Measurements from ENCODE around the gene CTDP1. TPM values are rescaled to one million over a fixed set of nuclear protein-coding genes. Genes with fewer than 3 reads are reported as not detected.

The CTDP1 gene
- total RNA-seq, 3 donors from 2014 or later: 15.0 to 21.0 (median 19.9) TPM

DNA sequence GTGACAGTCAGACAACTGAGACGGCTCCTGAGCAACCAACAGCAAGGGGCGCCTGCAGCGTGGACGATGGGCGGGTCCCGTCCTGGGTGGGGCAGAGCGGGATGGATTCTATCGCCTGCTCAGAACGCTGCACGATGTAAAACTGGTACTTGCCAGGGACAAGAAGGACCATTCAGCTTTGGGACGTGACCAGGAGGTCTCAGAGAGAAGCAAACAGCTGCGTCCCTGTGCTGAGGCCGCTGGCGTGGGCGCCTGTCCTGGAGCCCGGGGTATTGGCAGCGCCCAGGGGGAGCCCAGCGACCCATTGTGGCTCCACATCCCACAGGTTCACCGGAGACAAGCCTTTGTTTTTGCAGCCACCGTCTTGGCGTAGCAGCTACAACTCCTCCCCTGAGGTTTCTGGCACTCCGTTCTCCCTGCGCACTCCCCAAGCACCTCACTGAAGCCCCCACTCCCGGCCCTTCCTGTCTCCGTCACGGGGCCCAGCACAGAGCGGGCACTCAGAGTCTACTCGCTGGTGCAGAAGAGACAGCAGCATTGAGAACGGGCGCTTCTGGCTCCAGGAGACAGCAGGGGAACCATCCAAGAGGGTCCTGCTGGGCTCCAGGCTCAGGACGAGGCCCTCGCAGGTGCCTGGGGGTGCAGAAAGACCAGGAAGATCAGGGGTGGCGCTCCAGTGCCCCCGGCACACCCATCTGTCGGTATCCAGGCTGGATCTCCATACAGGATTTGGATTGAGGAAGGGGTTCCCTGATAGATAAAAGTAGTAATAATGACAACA lies 96.0 kb downstream of the CTDP1 start:
- intact Hi-C loops (cut with DNase I; ENCODE audit: low total_unique reads): no loop called here
- H3K27ac ChIP-seq: no peak overlapping the region
- no peak for DNase-seq (ENCODE audit: low spot score in 2 of 2)
- no peaks in the 10 kb centered on the region for H3K36me3 ChIP-seq
- TF ChIP-seq CTCF (IDR thresholded peaks at IDR 0.05): no peak
- H3K27me3 ChIP-seq: peaks cover 0 to 61% of the 10 kb centered on the region in 2 donors
- no peak overlapping the region for H3K4me3 ChIP-seq
- H3K9me3 ChIP-seq: peaks cover 0 to under 1% of the 10 kb centered on the region in 2 donors
- H3K4me1 ChIP-seq: no peaks in the 10 kb centered on the region

- Histone ChIP-seq H3K9me3 (no peaks in the 10 kb centered on the region), H3K27me3 (peaks cover 0 to 62% of the 10 kb centered on the region in 2 donors), H3K27ac (no peak overlapping the region), H3K4me1 (no peaks in the 10 kb centered on the region), H3K4me3 (no peak overlapping the region), H3K36me3 (no peaks in the 10 kb centered on the region)
- TF ChIP-seq CTCF (IDR thresholded peaks at IDR 0.05) (no peak), POLR2AphosphoS5 (IDR thresholded peaks at IDR 0.05) (no peak), POLR2A (IDR thresholded peaks at IDR 0.05) (no peak)
- intact Hi-C loops (cut with DNase I; ENCODE audit: low total_unique reads): no loop called here
- DNase-seq (ENCODE audit: low spot score in 2 of 2): no peak
Measured at GRCh38 chr18:79776674-79777073, 97.1 kb downstream of the CTDP1 start.

- H3K36me3 ChIP-seq: no peaks in the 10 kb centered on the region
- H3K4me3 ChIP-seq: no peak overlapping the region
- H3K9me3 ChIP-seq: no peaks in the 10 kb centered on the region
- peak in 1 of 2 donors; percentile 40 for DNase-seq (ENCODE audit: low spot score in 2 of 2)
- no peaks in the 10 kb centered on the region for H3K4me1 ChIP-seq
- no peak for TF ChIP-seq POLR2AphosphoS5 (IDR thresholded peaks at IDR 0.05)
- no peak for TF ChIP-seq POLR2A (IDR thresholded peaks at IDR 0.05)
- no peak for TF ChIP-seq CTCF (IDR thresholded peaks at IDR 0.05)
- peaks cover 0 to 46% of the 10 kb centered on the region in 2 donors for H3K27me3 ChIP-seq
- intact Hi-C loops (cut with DNase I; ENCODE audit: low total_unique reads): no loop called here
- no peak overlapping the region for H3K27ac ChIP-seq
Measured at GRCh38 chr18:79778291-79778791, 98.7 kb downstream of the CTDP1 start.

DNA sequence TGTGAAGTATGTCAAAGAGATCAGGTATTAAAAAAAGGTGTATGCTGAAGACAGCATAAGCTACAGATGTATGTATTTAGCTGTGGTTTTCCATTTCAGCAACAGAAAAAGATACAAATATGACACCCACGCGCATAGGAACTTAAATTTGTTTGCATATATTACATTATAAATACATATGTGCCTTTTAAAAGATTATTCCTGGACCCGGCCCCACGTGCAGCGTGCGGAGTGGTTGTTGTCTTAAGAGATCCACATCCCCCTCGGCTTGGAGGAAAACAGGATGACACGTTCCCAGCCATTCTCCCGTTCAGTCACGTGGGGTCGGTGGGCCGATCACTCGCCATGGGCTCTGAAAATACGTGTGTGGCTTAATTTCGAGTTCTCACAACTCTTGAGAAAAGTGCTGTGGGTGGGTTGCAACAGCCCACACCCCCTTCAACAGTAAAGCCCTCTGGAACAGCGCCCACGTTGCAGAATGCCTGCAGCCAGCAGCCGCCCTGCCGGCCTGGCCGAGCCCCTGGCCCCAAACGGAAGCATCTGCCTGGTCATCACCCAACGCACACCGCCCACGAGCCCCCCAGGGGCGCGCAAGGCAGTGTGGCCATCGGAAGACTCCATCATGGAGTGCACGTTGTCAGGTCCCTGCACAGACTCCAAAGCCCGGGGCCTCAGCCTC lies 99.6 kb downstream of the CTDP1 start:
- Histone ChIP-seq H3K4me3 (no peak overlapping the region), H3K9me3 (no peaks in the 10 kb centered on the region), H3K27ac (no peak overlapping the region), H3K27me3 (peaks cover 0 to 47% of the 10 kb centered on the region in 2 donors), H3K4me1 (no peaks in the 10 kb centered on the region), H3K36me3 (no peaks in the 10 kb centered on the region)
- TF ChIP-seq CTCF (IDR thresholded peaks at IDR 0.05): no peak
- no peak for TF ChIP-seq POLR2AphosphoS5 (IDR thresholded peaks at IDR 0.05)
- no peak for TF ChIP-seq POLR2A (IDR thresholded peaks at IDR 0.05)
- DNase-seq (ENCODE audit: low spot score in 2 of 2): peak in 1 of 2 donors; percentile 38
- intact Hi-C loops (cut with DNase I; ENCODE audit: low total_unique reads): no loop called here

DNA sequence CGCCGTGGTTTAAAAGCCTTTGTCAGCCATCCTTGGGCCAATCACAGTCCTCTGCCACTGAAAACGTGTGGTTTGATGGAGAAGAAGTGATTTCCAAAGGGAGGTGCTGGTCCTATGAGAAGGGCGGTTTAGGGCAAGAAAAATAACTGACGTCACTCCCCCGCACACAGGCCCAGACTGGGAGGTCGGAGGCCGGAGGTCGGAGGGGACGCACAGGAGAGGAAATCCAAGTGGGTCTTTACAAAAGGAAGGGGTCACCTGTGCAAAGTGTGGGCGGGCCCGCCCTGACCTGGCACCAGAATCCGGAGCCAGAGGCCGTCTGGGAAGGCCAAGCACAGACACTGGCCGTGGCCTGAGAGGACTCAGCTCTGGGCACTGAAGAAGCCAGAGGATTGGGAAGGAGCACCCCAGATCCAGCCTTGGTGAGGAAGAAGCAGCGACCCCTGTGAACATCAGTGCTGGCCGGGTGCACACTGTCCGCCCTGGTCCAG lies 100.1 kb downstream of the CTDP1 start:
- DNase-seq (ENCODE audit: low spot score in 2 of 2): no peak
- H3K27me3 ChIP-seq: peaks cover 0 to 45% of the 10 kb centered on the region in 2 donors
- no peak for TF ChIP-seq POLR2A (IDR thresholded peaks at IDR 0.05)
- no peak for TF ChIP-seq CTCF (IDR thresholded peaks at IDR 0.05)
- no peak for TF ChIP-seq POLR2AphosphoS5 (IDR thresholded peaks at IDR 0.05)
- intact Hi-C loops (cut with DNase I; ENCODE audit: low total_unique reads): no loop called here
- H3K36me3 ChIP-seq: no peaks in the 10 kb centered on the region
- no peaks in the 10 kb centered on the region for H3K9me3 ChIP-seq
- no peak overlapping the region for H3K27ac ChIP-seq
- H3K4me3 ChIP-seq: no peak overlapping the region
- no peaks in the 10 kb centered on the region for H3K4me1 ChIP-seq
